Measurements from ENCODE around the gene MDC1. TPM values are rescaled to one million over a fixed set of nuclear protein-coding genes. Genes with fewer than 3 reads are reported as not detected.

MDC1 gene
- total and polyA plus RNA-seq, 2 of the 13 experiments (the other 11 are each of a cell fraction or from before 2014, with no cell fraction given) = 8.4 to 14.0 TPM

- TF ChIP-seq, protein P1, sequence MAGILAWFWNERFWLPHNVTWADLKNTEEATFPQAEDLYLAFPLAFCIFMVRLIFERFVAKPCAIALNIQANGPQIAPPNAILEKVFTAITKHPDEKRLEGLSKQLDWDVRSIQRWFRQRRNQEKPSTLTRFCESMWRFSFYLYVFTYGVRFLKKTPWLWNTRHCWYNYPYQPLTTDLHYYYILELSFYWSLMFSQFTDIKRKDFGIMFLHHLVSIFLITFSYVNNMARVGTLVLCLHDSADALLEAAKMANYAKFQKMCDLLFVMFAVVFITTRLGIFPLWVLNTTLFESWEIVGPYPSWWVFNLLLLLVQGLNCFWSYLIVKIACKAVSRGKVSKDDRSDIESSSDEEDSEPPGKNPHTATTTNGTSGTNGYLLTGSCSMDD (CRISPR knock-in tag; IDR thresholded peaks at IDR 0.05) = no peak
- TF ChIP-seq ZNF816 (CRISPR knock-in tag; IDR thresholded peaks at IDR 0.05; ENCODE audit: borderline replicate concordance) = peak; percentile 94
- TF ChIP-seq, protein P2, sequence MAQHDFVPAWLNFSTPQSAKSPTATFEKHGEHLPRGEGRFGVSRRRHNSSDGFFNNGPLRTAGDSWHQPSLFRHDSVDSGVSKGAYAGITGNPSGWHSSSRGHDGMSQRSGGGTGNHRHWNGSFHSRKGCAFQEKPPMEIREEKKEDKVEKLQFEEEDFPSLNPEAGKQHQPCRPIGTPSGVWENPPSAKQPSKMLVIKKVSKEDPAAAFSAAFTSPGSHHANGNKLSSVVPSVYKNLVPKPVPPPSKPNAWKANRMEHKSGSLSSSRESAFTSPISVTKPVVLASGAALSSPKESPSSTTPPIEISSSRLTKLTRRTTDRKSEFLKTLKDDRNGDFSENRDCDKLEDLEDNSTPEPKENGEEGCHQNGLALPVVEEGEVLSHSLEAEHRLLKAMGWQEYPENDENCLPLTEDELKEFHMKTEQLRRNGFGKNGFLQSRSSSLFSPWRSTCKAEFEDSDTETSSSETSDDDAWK (CRISPR knock-in tag; IDR thresholded peaks at IDR 0.05) = no peak
- TF ChIP-seq SRSF4 (IDR thresholded peaks at IDR 0.05; ENCODE audit: low read depth, low read length, poor library complexity, severe bottlenecking) = peak; percentile 100
- TF ChIP-seq MTA1 (CRISPR knock-in tag; IDR thresholded peaks at IDR 0.05; ENCODE audit: borderline replicate concordance) = peak; percentile 96
- peak; percentile 87 for TF ChIP-seq ZBTB2 (CRISPR knock-in tag; IDR thresholded peaks at IDR 0.05; ENCODE audit: low read depth)
- TF ChIP-seq THAP7 (CRISPR knock-in tag; IDR thresholded peaks at IDR 0.05) = peak; percentile 94
- 0 out of 2 replicates have a peak, but pooled peaks have one; percentile 45 for TF ChIP-seq ZNF766 (CRISPR knock-in tag; IDR thresholded peaks at IDR 0.05; ENCODE audit: borderline replicate concordance)
- peak; percentile 99 for TF ChIP-seq ZNF414 (CRISPR knock-in tag; IDR thresholded peaks at IDR 0.05)
- no peak; the same call in 1 of the 2 replicates for TF ChIP-seq KMT2A (CRISPR knock-in tag; IDR thresholded peaks at IDR 0.05)
- TF ChIP-seq TP53 (CRISPR knock-in tag; conservative IDR thresholded peaks at IDR 0.05) = no peak; the same call in none of the 2 replicates
- TF ChIP-seq TBL1XR1 (IDR thresholded peaks at IDR 0.05; ENCODE audit: borderline replicate concordance, low read length, partially characterized antibody) = peak; percentile 90
- no peak for TF ChIP-seq CBX2 (IDR thresholded peaks at IDR 0.05; ENCODE audit: low read depth, low read length)
- TF ChIP-seq CBX2 (CRISPR knock-in tag; IDR thresholded peaks at IDR 0.05; ENCODE audit: low read depth) = no peak
- TF ChIP-seq MATR3 (CRISPR knock-in tag; IDR thresholded peaks at IDR 0.05) = no peak
- TF ChIP-seq NFE2 (CRISPR knock-in tag; IDR thresholded peaks at IDR 0.05) = peak; percentile 42; the same call in 1 of the 2 replicates
- 0 out of 2 replicates have a peak, but pooled peaks have one; percentile 43 for TF ChIP-seq CBX5 (CRISPR knock-in tag; IDR thresholded peaks at IDR 0.05; ENCODE audit: borderline replicate concordance)
- TF ChIP-seq KDM2A (CRISPR knock-in tag; IDR thresholded peaks at IDR 0.05; ENCODE audit: borderline replicate concordance, low read depth) = peak; percentile 88
- peak; percentile 62; the same call in 1 of the 2 replicates for TF ChIP-seq CHD2 (IDR thresholded peaks at IDR 0.05; ENCODE audit: low read depth, low read length)
- TF ChIP-seq ZNF234 (CRISPR knock-in tag; conservative IDR thresholded peaks at IDR 0.05) = peak; percentile 76; the same call in 1 of the 2 replicates
- TF ChIP-seq, protein P3, sequence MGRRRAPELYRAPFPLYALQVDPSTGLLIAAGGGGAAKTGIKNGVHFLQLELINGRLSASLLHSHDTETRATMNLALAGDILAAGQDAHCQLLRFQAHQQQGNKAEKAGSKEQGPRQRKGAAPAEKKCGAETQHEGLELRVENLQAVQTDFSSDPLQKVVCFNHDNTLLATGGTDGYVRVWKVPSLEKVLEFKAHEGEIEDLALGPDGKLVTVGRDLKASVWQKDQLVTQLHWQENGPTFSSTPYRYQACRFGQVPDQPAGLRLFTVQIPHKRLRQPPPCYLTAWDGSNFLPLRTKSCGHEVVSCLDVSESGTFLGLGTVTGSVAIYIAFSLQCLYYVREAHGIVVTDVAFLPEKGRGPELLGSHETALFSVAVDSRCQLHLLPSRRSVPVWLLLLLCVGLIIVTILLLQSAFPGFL (CRISPR knock-in tag; IDR thresholded peaks at IDR 0.05) = no peak
- TF ChIP-seq AGO2 (optimal IDR thresholded peaks at IDR 0.05; ENCODE audit: low read depth, low read length) = peak; percentile 100
- peak; percentile 41; the same call in 1 of the 2 replicates for TF ChIP-seq MIXL1 (CRISPR knock-in tag; IDR thresholded peaks at IDR 0.05)
- peak; percentile 37; the same call in 1 of the 2 replicates for TF ChIP-seq MAFF (IDR thresholded peaks at IDR 0.05; ENCODE audit: low read depth, low read length)
These were observed 25.4 kb upstream of the MDC1 start, which contains the start of gene FLOT1 (continued) for GRCh38 chr6:30742316-30743098.

Data from HepG2 (cell line).